NOMO-1 (cell line): Measurements from ENCODE around the gene GNL2.
"Not testable (repeated sequence)": the region's sequence is repeated elsewhere in the genome, so short reads cannot be mapped to it uniquely, and the experiment has no call there.

Experiments used
- DNase-seq, 2 experiments: peaks; one replicate each; lab custom pipeline; 2025; ENCODE audit not compliant: unreplicated experiment in 2 of 2; lab: John Stamatoyannopoulos, UW

The GNL2 gene

GRCh38 chr1:37518241-37518640 is 77.5 kb downstream of the GNL2 start:
- DNase-seq: not testable (repeated sequence)

GRCh38 chr1:37517569-37517968 is 78.2 kb downstream of the GNL2 start:
- DNase-seq: no peak
